Measurements from ENCODE around the gene ELMO2.
"Not testable (repeated sequence)": the region's sequence is repeated elsewhere in the genome, so short reads cannot be mapped to it uniquely, and the experiment has no call there.

ELMO2 gene

DNA sequence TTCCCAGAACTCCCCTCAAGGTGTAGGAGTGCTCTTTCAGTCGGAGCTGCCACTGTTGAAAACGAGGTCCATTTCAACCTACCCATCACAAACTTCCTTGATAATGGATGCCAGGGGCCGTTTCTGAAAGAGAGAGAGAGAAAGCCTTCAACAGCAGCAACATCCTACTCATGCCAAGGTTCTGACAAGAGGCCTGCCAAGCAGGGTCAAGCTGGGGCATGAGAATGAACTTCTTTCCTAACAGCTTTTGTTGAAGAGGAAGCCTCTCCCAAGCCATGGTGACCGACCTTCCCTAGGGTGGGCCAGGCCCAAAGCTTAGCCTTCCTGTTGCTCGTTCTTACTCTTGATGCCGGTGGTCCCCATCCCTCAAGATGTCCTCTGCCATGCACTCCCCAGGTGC lies 12.4 kb downstream of the ELMO2 start:
- no peak for TF ChIP-seq EZH2phosphoT487 (IDR thresholded peaks at IDR 0.05; ENCODE audit: low read length)
- TF ChIP-seq, protein P1, sequence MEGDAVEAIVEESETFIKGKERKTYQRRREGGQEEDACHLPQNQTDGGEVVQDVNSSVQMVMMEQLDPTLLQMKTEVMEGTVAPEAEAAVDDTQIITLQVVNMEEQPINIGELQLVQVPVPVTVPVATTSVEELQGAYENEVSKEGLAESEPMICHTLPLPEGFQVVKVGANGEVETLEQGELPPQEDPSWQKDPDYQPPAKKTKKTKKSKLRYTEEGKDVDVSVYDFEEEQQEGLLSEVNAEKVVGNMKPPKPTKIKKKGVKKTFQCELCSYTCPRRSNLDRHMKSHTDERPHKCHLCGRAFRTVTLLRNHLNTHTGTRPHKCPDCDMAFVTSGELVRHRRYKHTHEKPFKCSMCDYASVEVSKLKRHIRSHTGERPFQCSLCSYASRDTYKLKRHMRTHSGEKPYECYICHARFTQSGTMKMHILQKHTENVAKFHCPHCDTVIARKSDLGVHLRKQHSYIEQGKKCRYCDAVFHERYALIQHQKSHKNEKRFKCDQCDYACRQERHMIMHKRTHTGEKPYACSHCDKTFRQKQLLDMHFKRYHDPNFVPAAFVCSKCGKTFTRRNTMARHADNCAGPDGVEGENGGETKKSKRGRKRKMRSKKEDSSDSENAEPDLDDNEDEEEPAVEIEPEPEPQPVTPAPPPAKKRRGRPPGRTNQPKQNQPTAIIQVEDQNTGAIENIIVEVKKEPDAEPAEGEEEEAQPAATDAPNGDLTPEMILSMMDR (IDR thresholded peaks at IDR 0.05; ENCODE audit: low read length) = no peak
- TF ChIP-seq EZH2 (optimal IDR thresholded peaks at IDR 0.05; ENCODE audit: low read depth, low read length) = no peak
- no peak overlapping the region for H3K27ac ChIP-seq (ENCODE audit: low read length)
- no peak for DNase-seq
- no peak overlapping the region for H3K4me3 ChIP-seq (ENCODE audit: low read length)
- H3K4me1 ChIP-seq (ENCODE audit: low read length) = peaks cover 5% of the 10 kb centered on the region
- H3K27me3 ChIP-seq (replicated peaks; ENCODE audit: insufficient read depth, low read length) = no peaks in the 10 kb centered on the region
- H3K36me3 ChIP-seq (replicated peaks; ENCODE audit: insufficient read depth, low read length) = peaks cover 3% of the 10 kb centered on the region; the same call in 1 of the 2 replicates
- no peak overlapping the region for H2AFZ ChIP-seq (ENCODE audit: low read length)
- no peaks in the 10 kb centered on the region for H3K9me3 ChIP-seq (replicated peaks; ENCODE audit: insufficient read depth, low read length)
- peaks cover 6% of the 10 kb centered on the region for H3F3A ChIP-seq (ENCODE audit: insufficient read depth, low read length)
- H3K9ac ChIP-seq (ENCODE audit: low read length) = no peak overlapping the region
- no peaks in the 10 kb centered on the region for H3K9me2 ChIP-seq (replicated peaks; ENCODE audit: insufficient read depth, low read length)
- H4K20me1 ChIP-seq (ENCODE audit: insufficient read depth, low read length) = no peaks in the 10 kb centered on the region
- H3K79me2 ChIP-seq (ENCODE audit: low read length) = peaks cover 15% of the 10 kb centered on the region
- no peak overlapping the region for H3K4me2 ChIP-seq (ENCODE audit: low read depth, low read length)

DNA sequence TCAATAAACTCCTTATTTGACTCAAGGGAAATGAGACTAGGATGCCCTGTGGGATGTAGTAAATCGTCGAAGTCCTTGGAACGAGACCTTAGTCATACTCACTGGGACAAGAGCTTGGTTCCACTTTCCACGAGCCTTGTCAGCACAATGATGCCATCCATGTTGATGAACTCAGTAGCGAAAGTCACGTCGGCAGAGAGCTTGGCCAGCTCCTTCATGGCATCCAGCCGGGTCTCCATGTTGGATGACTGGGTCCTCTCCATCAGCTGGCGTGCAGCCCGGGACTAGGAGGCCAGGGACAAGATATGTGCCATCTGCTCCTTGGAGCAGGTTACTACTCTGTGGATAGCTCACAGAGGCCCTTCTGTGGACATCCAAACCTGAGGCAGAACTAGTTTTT lies 17.5 kb downstream of the ELMO2 start:
- H3K79me2 ChIP-seq (ENCODE audit: low read length) = no peaks in the 10 kb centered on the region
- TF ChIP-seq EZH2 (optimal IDR thresholded peaks at IDR 0.05; ENCODE audit: low read depth, low read length) (no peak), EZH2phosphoT487 (IDR thresholded peaks at IDR 0.05; ENCODE audit: low read length) (no peak)
- TF ChIP-seq, protein P1 (IDR thresholded peaks at IDR 0.05; ENCODE audit: low read length) = no peak
- no peaks in the 10 kb centered on the region for H3K9me2 ChIP-seq (replicated peaks; ENCODE audit: insufficient read depth, low read length)
- no peaks in the 10 kb centered on the region for H4K20me1 ChIP-seq (ENCODE audit: insufficient read depth, low read length)
- no peak overlapping the region for H2AFZ ChIP-seq (ENCODE audit: low read length)
- no peak overlapping the region for H3K9ac ChIP-seq (ENCODE audit: low read length)
- H3K27ac ChIP-seq (ENCODE audit: low read length) = no peak overlapping the region
- H3K27me3 ChIP-seq (replicated peaks; ENCODE audit: insufficient read depth, low read length) = no peaks in the 10 kb centered on the region
- H3F3A ChIP-seq (ENCODE audit: insufficient read depth, low read length) = no peaks in the 10 kb centered on the region
- H3K4me2 ChIP-seq (ENCODE audit: low read depth, low read length) = no peak overlapping the region
- H3K4me3 ChIP-seq (ENCODE audit: low read length) = no peak overlapping the region
- DNase-seq = no peak
- no peaks in the 10 kb centered on the region for H3K9me3 ChIP-seq (replicated peaks; ENCODE audit: insufficient read depth, low read length)
- peaks cover 3% of the 10 kb centered on the region; the same call in 1 of the 2 replicates for H3K36me3 ChIP-seq (replicated peaks; ENCODE audit: insufficient read depth, low read length)
- H3K4me1 ChIP-seq (ENCODE audit: low read length) = no peaks in the 10 kb centered on the region

DNA sequence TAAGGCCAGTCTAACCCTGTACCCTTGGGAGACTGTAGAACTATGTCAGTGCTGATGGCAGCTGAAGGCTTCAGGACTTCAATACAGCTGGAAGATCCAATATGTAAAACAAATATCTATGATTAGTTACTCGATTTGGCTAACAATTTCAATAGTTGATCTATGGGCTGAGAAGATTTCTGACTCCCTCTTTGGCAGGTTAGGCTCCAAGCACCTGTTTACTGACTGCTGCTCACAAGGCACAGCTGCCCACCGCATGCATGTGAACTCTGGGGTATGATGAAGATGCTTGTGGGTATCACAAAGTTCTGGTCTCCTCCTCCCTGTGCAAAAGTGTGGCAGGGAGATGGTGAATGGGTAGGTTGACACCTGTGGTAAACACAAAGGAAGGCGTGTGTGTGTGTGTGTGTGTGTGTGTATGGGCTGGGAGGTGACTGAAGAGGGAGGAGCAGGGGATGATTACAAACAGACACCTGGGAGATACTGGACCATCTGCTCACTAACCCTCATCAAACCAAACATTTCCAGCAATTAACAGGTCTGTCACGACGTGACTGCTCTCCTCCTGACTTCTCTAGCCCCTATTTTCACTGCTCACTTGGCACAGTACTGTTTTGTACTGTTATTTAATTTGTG lies 18.1 kb downstream of the ELMO2 start:
- Histone ChIP-seq H3K36me3 (replicated peaks; ENCODE audit: insufficient read depth, low read length) (peaks cover 2% of the 10 kb centered on the region; the same call in 1 of the 2 replicates), H3K27ac (ENCODE audit: low read length) (no peak overlapping the region), H3K79me2 (ENCODE audit: low read length) (no peaks in the 10 kb centered on the region), H3F3A (ENCODE audit: insufficient read depth, low read length) (no peaks in the 10 kb centered on the region), H4K20me1 (ENCODE audit: insufficient read depth, low read length) (no peaks in the 10 kb centered on the region), H3K4me2 (ENCODE audit: low read depth, low read length) (no peak overlapping the region), H2AFZ (ENCODE audit: low read length) (no peak overlapping the region), H3K9ac (ENCODE audit: low read length) (no peak overlapping the region), H3K9me3 (replicated peaks; ENCODE audit: insufficient read depth, low read length) (no peaks in the 10 kb centered on the region), H3K4me1 (ENCODE audit: low read length) (no peaks in the 10 kb centered on the region), H3K9me2 (replicated peaks; ENCODE audit: insufficient read depth, low read length) (no peaks in the 10 kb centered on the region), H3K4me3 (ENCODE audit: low read length) (no peak overlapping the region), H3K27me3 (replicated peaks; ENCODE audit: insufficient read depth, low read length) (no peaks in the 10 kb centered on the region)
- TF ChIP-seq EZH2phosphoT487 (IDR thresholded peaks at IDR 0.05; ENCODE audit: low read length) (no peak), EZH2 (optimal IDR thresholded peaks at IDR 0.05; ENCODE audit: low read depth, low read length) (no peak)
- TF ChIP-seq, protein P1 (IDR thresholded peaks at IDR 0.05; ENCODE audit: low read length) = no peak
- no peak for DNase-seq

DNA sequence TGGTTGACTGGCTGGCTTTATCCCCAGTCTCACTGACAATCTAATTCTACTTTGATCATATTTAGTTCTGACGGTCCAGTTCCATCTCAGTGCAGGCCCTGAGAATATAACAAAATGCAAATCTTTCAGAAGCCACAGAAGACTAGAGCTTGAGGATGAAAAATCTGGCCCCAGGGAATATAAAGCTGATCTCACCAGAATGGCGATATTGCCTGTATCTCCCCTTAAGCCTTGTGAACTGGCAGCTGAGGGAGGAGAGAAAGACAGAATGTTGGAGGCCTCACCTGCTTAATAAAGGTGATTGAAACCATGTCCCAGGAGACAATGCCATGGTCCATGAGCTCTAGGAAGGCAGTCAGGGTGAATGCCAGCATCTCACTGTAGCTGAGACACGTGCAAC lies 19.4 kb downstream of the ELMO2 start:
- H3K4me1 ChIP-seq (ENCODE audit: low read length); DNase-seq; H2AFZ ChIP-seq (ENCODE audit: low read length); H3K4me2 ChIP-seq (ENCODE audit: low read depth, low read length); H3K36me3 ChIP-seq (replicated peaks; ENCODE audit: insufficient read depth, low read length); H3K27me3 ChIP-seq (replicated peaks; ENCODE audit: insufficient read depth, low read length); H4K20me1 ChIP-seq (ENCODE audit: insufficient read depth, low read length); H3K79me2 ChIP-seq (ENCODE audit: low read length); H3K9me2 ChIP-seq (replicated peaks; ENCODE audit: insufficient read depth, low read length); H3K9ac ChIP-seq (ENCODE audit: low read length); H3K4me3 ChIP-seq (ENCODE audit: low read length); H3K27ac ChIP-seq (ENCODE audit: low read length); H3K9me3 ChIP-seq (replicated peaks; ENCODE audit: insufficient read depth, low read length); H3F3A ChIP-seq (ENCODE audit: insufficient read depth, low read length): not testable (repeated sequence)
